Fibroblast of peridontal ligament (primary cell): ENCODE results near the gene TRA2A.
"Not testable (repeated sequence)": the region's sequence is repeated elsewhere in the genome, so short reads cannot be mapped to it uniquely, and the experiment has no call there.

Experiments
- DNase-seq: peaks from one replicate; pipeline ENCODE4 v3.0.0-alpha.2; 2010; ENCODE audit errors: extremely low read depth

Gene TRA2A

DNA sequence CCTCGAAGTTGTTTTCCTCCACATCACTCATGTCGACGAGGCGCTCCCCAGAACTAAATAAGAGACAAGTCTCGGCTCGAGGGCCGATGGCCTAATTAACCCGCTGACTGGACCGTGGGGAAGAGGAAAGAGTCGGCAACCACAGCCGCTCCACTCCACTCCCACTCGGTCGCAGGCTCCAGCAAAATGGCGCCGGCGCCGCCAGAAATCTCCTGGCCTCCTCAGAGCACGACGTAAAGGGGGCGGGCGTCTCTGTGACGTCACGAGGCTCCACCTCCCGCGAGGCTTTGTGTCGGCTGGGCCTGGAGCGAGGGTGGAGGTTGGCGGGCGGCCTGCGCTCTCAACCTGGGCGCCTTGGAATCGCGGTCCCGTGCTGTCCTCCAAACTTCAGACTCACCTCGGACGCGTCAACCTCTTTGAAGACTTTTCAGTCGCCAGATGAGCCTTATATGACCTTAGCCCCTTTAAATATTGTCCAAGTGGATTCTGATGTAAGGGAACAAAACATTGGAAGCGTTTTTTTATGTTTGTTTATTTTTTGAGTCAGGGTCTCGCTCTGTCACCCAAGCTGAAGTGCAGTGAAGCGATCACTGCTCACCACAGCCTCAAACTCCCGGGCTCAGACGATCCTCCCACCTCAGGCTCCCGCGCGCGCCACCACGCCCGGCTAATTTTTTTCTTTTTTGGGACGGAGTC is at the start of gene TRA2A:
Gene TRA2A (minus strand): TSS at position 188 of the 696 bp plus-strand sequence. CDS start 157 bp downstream, at position 31.
- peak; percentile 95 for DNase-seq

GRCh38 chr7:23570592-23571200 is 38.9 kb upstream of the TRA2A start:
- DNase-seq, result peak; percentile 87

- no peak for DNase-seq
Measured at GRCh38 chr7:23558303-23558702, 26.5 kb upstream of the TRA2A start.

- no peak for DNase-seq
Measured at GRCh38 chr7:23547662-23548061, 15.9 kb upstream of the TRA2A start.

DNA sequence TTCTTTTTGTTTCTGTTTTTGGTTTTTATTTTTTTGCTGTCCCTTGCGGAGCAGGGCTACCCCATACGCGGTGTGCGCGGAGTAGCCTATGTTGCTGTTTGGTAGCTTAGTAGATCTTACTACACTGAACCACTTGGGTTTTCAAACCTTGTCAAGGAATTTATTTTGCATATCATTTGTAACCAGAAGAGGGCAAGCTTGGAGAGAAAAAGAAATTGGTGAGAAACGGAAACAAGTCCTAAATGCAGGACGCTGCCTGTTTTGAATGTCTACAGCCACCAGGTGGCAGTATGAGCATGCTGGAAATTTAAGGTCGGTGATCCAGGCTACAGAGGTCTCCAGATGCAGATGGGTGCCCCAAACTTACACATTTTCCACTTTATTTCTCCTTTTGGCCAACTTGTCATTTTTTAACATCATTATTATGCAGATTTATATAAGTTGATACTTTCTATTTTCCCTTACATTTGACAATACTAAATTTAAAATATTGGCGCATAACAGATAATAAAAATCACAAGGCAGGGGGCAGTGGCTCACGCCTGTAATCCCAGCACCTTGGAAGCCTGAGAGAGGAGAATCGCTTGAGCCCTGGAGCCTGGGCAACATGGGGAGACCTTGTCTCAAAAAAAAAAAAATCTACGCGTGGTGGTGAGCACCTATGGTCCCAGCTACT is 15.3 kb upstream of the TRA2A start:
- DNase-seq, result peak; percentile 97

DNA sequence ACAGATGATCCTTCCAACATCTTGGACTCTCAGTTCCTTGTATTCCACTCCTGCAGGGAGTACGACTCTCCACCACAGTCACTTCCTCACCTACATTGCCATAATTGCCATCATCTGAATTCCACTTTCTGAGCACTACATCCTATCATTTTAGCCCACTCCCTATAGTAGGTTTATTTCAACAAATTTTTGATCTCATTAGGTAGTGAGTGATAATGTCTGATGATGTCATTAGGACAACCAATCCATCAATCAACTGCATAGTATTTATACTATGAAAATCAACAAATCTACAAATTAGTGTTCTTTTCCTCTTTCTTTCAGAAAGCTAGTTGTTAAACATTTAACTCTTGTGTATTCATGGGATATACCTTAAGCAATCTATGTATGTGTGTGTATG is 13.7 kb upstream of the TRA2A start:
- DNase-seq, result no peak

DNA sequence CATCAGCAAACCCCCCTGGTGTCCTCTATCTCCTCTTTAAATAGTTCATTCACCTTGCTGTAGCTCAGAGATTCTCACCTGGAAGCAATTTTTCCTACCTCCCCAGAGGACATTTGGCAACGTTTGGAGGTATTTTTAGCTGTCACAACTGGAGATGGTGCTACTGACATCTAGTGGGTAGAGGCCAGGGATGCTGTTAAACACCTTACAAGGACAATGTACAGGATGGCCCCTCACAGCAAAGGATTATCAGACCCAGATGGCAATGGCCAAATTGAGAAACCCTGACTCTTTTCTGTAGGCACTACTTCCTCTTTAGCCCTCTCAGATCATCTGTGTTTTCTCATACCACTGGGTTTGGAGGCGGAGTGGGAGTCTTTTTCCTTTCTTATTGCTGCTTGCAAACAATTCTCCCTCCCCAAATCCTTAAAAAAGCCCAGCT is 13.2 kb upstream of the TRA2A start:
- peak; percentile 29 for DNase-seq

DNA sequence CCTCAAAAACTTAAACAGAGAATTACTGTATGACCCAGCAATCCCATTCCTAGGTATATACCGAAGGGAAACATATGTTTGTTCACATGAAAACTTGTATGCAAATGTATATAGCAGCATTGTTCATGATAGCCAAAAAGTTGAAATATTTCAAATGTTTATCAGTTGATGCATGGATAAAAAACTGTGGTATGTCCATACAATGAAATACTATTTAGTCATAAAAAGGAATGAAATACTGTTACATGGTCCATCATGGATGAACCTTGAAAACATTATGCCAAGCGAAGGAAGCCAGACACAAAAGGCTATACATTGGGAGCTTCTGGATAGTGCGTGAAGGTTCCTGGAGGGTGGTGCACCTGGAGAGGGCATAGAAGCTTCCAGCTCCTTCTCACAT is 11.0 kb upstream of the TRA2A start:
- no peak for DNase-seq

- DNase-seq, result no peak
Measured at GRCh38 chr7:23539494-23539907, 7.7 kb upstream of the TRA2A start.

DNA sequence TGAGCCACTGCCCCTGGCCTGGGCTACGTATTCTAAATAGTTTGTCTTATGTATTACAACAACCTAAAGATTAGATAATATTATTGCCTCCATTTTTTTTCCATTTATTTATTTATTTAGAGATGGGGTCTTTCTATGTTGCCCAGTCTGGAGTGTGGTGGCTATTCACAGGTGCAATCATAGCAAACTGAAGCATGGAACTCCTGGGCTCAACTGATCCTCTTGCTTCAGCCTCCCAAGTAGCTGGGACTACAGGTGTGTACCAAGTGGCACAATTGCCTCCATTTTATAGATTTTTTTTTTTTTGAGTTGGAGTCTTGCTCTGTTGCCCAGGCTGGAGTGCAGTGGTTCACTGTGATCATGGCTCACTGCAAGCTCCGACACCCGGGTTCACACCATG is 6.5 kb upstream of the TRA2A start:
- DNase-seq, result no peak

DNA sequence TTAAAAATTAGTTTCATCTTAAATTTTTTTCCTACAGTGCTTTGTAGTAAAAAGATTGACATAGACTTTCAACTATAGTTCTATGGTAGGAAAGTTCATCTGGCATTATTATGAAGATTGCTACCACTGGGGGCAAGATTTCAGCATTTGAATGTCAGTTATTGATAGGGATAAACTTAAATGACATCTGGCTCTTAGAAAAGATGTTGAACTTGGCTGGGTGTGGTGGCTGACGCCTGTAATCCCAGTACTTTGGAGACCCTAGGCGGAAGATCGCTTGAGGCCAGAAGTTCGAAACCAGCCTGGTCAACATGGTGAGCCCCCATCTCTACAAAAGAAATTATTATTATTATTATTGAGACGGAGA is 1.4 kb upstream of the TRA2A start:
- DNase-seq, result no peak

- no peak for DNase-seq
Measured at GRCh38 chr7:23532490-23533237, 883 bp upstream of the TRA2A start.

GRCh38 chr7:23531050-23531793 is 559 bp downstream of the TRA2A start:
- peak; percentile 75 for DNase-seq

DNA sequence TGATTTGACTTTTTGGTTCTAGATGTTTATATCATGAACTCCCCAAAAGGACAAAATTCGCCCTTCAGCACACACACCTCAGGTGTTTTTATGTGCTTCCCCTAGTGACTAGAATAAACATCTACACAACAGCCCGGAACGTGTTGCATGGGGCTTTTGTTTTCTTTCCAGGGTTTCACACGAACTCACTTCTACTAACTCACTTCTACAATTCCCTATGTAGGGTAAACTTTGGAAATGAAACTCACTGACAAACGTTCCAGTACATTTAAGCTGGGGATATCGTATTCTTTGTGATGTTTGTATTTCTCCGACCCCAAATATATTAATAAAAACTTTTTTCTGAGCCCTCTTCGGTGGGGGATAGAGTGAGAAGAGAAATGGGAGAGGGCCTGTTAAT is 1.4 kb downstream of the TRA2A start:
- DNase-seq, result peak; percentile 37

- no peak for DNase-seq
Measured at GRCh38 chr7:23529262-23529859, 2.4 kb downstream of the TRA2A start.

DNA sequence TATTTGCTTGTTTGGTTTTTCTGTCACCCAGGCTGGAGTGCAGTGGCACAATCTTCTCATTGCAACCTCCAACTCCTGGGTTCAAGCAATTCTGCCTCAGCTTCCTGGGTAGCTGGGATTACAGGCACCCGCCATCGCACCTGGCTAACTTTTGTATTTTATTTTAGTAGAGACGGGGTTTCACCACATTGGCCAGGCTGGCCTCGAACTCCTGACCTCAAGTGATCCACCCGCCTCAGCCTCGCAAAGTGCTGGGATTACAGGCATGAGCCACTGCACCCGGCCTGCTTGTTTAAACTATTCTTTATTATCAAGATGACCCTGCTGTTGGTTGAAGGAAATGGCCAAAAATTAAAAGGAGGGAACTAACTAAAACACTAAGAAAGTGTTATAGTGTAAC is 6.2 kb downstream of the TRA2A start:
- DNase-seq, result not testable (repeated sequence)

- DNase-seq, result no peak
Measured at GRCh38 chr7:23524473-23524872, 7.3 kb downstream of the TRA2A start.

GRCh38 chr7:23523486-23524075 is 8.2 kb downstream of the TRA2A start:
- no peak for DNase-seq

DNA sequence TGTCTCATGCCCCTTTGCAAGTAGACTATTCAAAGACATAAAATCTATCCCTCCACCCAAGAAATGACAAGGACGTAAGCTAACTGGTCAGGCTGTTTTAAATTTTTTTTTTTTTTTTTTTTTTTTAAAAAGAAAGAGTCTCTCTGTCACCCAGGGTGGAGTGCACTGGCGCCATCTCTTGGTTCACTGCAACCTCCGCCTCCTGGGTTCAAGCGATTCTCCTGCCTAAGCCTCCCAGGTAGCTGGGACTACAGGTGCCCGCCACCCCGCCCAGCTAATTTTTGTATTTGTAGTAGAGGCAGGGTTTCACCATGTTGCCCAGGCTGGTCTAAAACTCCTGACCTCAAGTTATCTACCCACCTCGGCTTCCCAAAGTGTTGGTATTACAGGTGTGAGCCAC is 11.2 kb downstream of the TRA2A start:
- no peak for DNase-seq

GRCh38 chr7:23514755-23515154 is 17.0 kb downstream of the TRA2A start:
- DNase-seq, result no peak

DNA sequence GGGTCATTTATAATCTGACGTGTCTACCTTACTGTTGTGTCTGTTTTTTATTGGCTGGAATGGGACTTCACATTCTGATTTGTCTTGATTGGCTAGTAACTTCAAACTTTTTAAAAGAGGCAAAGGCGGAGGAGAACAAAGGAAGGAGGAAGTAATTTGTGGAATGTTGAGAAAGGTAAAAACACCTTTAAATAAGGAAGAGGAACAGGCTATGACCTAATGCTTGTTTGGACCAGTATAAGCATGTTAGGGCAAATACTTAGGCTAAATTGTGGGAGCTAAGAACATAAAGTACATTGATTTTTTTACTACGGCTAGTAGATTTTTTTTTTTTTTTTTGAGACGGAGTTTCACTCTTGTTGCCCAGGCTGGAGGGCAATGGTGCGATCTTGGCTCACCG is 18.0 kb downstream of the TRA2A start:
- DNase-seq, result not testable (repeated sequence)
